Smooth muscle cell (in vitro differentiated cells): ENCODE results near the gene PRSS56. TPM values are rescaled to one million over a fixed set of nuclear protein-coding genes. Genes with fewer than 3 reads are reported as not detected.
"Not testable (repeated sequence)": the region's sequence is repeated elsewhere in the genome, so short reads cannot be mapped to it uniquely, and the experiment has no call there.

ENCODE experiments used
- DNase-seq: peaks from one replicate; lab custom pipeline; 2025; ENCODE audit not compliant: unreplicated experiment; lab: John Stamatoyannopoulos, UW
- H2AFZ ChIP-seq: fragments of 200-600 bp; sonication (generic); 2 replicates; pipeline ENCODE4 v1.6.0; 2016; ENCODE audit warnings: antibody characterized with exemption, low read depth, mild to moderate bottlenecking
- H3F3A ChIP-seq: fragments of 200-600 bp; sonication (generic); 2 replicates; pipeline ENCODE4 v1.6.0; 2017; ENCODE audit warnings: antibody characterized with exemption, low read depth
- H3K27ac ChIP-seq: fragments of 200-600 bp; sonication (generic); 2 replicates; pipeline ENCODE4 v1.5.1; 2016; ENCODE audit warnings: low read depth, mild to moderate bottlenecking
- H3K27me3 ChIP-seq: fragments of 200-600 bp; sonication (generic); 2 replicates; pipeline ENCODE4 v1.6.1; 2016; ENCODE audit warnings: low read depth, mild to moderate bottlenecking
- H3K36me3 ChIP-seq: fragments of 200-600 bp; sonication (generic); 2 replicates; pipeline ENCODE4 v1.5.1; 2016; ENCODE audit warnings: low read depth
- H3K4me1 ChIP-seq: fragments of 200-600 bp; sonication (generic); 2 replicates; pipeline ENCODE4 v1.5.1; 2016; ENCODE audit warnings: low read depth
- H3K4me2 ChIP-seq: fragments of 200-600 bp; sonication (generic); 2 replicates; pipeline ENCODE4 v1.6.0; 2016; ENCODE audit warnings: mild to moderate bottlenecking
- H3K4me3 ChIP-seq: fragments of 200-600 bp; sonication (generic); 2 replicates; pipeline ENCODE4 v1.5.1; 2016; ENCODE audit warnings: mild to moderate bottlenecking
- H3K79me2 ChIP-seq: fragments of 200-600 bp; sonication (generic); 2 replicates; pipeline ENCODE4 v1.6.0; 2016; ENCODE audit warnings: low read depth, mild to moderate bottlenecking
- H3K9ac ChIP-seq: fragments of 200-600 bp; sonication (generic); 2 replicates; pipeline ENCODE4 v1.6.0; 2016; ENCODE audit warnings: low read depth
- H3K9me3 ChIP-seq: fragments of 200-600 bp; sonication (generic); replicated peaks from 2 replicates; pipeline ENCODE4 v1.5.1; 2016; ENCODE audit warnings: low read depth
- H4K20me1 ChIP-seq: fragments of 200-600 bp; sonication (generic); 2 replicates; pipeline ENCODE4 v1.6.0; 2016; ENCODE audit warnings: low read depth
- CTCF ChIP-seq: fragments of 200-600 bp; sonication (generic); IDR thresholded peaks from 2 replicates; pipeline ENCODE4 v1.5.1; 2017; ENCODE audit warnings: borderline replicate concordance, mild to moderate bottlenecking, antibody characterized with exemption; ENCODE audit not compliant: insufficient read depth, poor library complexity, severe bottlenecking
- WGBS: methylation state at CpG from one replicate; pipeline ENCODE4 v1.1.7; 2016; ENCODE audit warnings: low lambda C conversion rate; 5-methylcytosine and 5-hydroxymethylcytosine counted together
- polyA plus RNA-seq: library from polyadenylated mRNA; unstranded; fragments of >200 nt; fragmentation: Nextera tagmentation; extraction: Ambion mirVana; gene quantifications from 2 replicates; pipeline ENCODE4 v1.2.1, GENCODE V29; 2016
- total RNA-seq: library from RNA; depleted of rRNA; stranded (reverse); fragments of >200 nt; gene quantifications from 2 replicates; pipeline ENCODE4 v1.2.3, GENCODE V29; 2014

The PRSS56 gene
- total and polyA plus RNA-seq, 2 experiments from 2014 or later: not detected

DNA sequence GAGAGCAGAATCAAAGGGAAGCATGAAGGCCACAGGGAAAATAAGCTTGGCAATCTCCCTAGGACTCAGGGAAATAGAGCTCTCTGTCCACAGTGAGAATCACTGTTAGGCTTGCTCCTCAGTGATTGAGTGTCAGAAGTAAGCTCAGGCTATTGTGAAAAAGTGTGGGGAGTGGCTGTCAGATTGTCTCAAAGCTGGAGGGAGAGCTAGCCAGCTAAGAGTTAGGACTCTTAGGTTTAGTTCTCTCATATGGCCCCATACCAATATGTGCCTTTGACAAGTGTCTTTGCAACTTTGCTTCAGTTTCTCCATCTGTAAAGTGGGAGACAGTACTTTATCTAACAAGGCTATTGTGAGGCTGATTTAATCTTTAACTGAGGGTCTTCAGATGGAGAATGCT, 47.5 kb downstream of the PRSS56 start:
- Histone ChIP-seq H3K79me2 (no peaks in the 10 kb centered on the region), H3K27ac (no peak overlapping the region), H3K36me3 (peaks cover 20% of the 10 kb centered on the region), H3F3A (no peaks in the 10 kb centered on the region), H3K27me3 (no peaks in the 10 kb centered on the region), H3K4me3 (no peak overlapping the region), H3K9me3 (no peaks in the 10 kb centered on the region), H3K4me1 (no peaks in the 10 kb centered on the region), H3K9ac (no peak overlapping the region), H3K4me2 (no peak overlapping the region), H4K20me1 (peaks cover 26% of the 10 kb centered on the region), H2AFZ (no peak overlapping the region)
- TF ChIP-seq CTCF: no peak
- DNase-seq: no peak

DNA sequence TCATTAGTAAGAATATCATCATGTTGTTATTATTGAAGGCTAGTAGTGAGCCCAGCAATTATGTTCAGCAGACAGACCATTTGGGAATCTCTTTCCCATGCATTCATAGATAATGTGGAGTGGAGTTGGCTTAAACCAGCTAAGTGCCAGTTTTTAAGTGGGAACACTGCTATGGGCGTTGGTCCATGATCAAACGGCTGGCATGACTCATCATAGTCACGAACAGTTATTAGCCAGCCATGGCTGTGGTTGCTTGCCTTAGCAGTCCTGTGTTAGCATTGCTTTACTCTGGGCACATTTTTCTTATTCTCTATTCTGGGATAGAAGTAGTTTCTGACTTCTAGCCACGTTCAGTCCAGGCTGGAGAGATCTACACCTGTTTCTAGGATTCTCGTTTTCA, 48.0 kb downstream of the PRSS56 start:
- TF ChIP-seq CTCF: no peak
- Histone ChIP-seq H3K9me3 (no peaks in the 10 kb centered on the region), H3K4me3 (no peak overlapping the region), H3K4me1 (no peaks in the 10 kb centered on the region), H3K9ac (no peak overlapping the region), H3K4me2 (no peak overlapping the region), H3K36me3 (peaks cover 17% of the 10 kb centered on the region), H3F3A (no peaks in the 10 kb centered on the region), H3K27me3 (no peaks in the 10 kb centered on the region), H3K79me2 (no peaks in the 10 kb centered on the region), H4K20me1 (peaks cover 23% of the 10 kb centered on the region), H3K27ac (no peak overlapping the region), H2AFZ (no peak overlapping the region)
- WGBS: 78% methylated on average over 5 of the region's 5 CpGs
- no peak for DNase-seq

- peaks cover 15% of the 10 kb centered on the region for H3K36me3 ChIP-seq
- no peak overlapping the region for H3K27ac ChIP-seq
- no peak overlapping the region for H3K9ac ChIP-seq
These were observed 49.4 kb downstream of the PRSS56 start for GRCh38 chr2:232569541-232569940.

DNA sequence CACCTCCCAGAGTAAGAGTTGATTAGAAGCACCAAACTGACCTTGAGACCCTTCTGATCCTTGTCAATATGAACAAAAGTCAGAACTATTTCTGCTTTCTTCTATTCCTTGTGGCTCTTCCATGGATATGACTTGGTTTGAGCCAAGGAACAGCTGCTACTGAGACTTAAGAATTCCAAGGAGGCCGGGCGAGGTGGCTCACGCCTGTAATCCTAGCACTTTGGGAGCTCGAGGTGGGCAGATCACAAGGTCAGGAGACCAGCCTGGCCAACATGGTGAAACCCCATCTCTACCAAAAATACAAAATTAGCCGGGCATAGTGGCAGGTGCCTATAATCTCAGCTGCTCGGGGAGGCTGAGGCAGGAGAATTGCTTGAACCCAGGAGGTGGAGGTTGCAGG, 50.3 kb downstream of the PRSS56 start:
- peaks cover 13% of the 10 kb centered on the region for H4K20me1 ChIP-seq
- not testable (repeated sequence) for H3K9me3 ChIP-seq, H3F3A ChIP-seq, H2AFZ ChIP-seq, H3K27me3 ChIP-seq, H3K9ac ChIP-seq, H3K4me1 ChIP-seq, H3K4me2 ChIP-seq, H3K27ac ChIP-seq, H3K4me3 ChIP-seq, DNase-seq, H3K79me2 ChIP-seq
- 98% methylated on average over 6 of the region's 6 CpGs for WGBS
- peaks cover 15% of the 10 kb centered on the region for H3K36me3 ChIP-seq

More at GRCh38 chr2:232569541-232569940, 49.4 kb downstream of the PRSS56 start:
- no peak overlapping the region for H3K4me2 ChIP-seq
- H4K20me1 ChIP-seq: peaks cover 13% of the 10 kb centered on the region
- H3K4me3 ChIP-seq: no peak overlapping the region
- 97% methylated on average over 9 of the region's 9 CpGs for WGBS
- no peak overlapping the region for H2AFZ ChIP-seq
- no peaks in the 10 kb centered on the region for H3K79me2 ChIP-seq
- no peaks in the 10 kb centered on the region for H3F3A ChIP-seq
- no peaks in the 10 kb centered on the region for H3K27me3 ChIP-seq
- TF ChIP-seq CTCF: no peak
- no peak for DNase-seq
- H3K4me1 ChIP-seq: no peaks in the 10 kb centered on the region
- H3K9me3 ChIP-seq: no peaks in the 10 kb centered on the region
